UCSD-AML1 (cell line): Measurements from ENCODE around the gene SHROOM1.
"Not testable (repeated sequence)": the region's sequence is repeated elsewhere in the genome, so short reads cannot be mapped to it uniquely, and the experiment has no call there.

Experiments used
- DNase-seq: peaks from one replicate; lab custom pipeline; 2025; ENCODE audit not compliant: unreplicated experiment; lab: John Stamatoyannopoulos, UW

The SHROOM1 gene

DNA sequence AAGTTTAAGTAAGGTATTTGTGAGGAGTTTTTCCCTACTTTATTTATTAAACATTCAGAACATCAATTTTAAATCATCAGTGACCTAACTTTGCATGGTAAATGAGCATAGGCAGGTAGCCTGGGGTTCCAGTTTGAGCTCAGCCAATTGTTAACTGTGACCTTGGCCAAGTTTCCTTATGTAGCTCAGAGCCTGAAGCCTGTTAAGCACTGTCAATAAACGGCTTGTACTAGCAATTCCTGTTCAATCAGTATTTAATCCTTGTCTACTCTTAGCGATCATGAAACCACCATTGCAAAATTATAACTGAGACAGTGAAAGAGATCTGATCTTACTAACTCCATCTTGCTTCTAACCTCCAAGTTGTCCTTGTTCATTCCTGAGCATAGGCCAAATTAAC is 22.0 kb downstream of the SHROOM1 start:
- no peak for DNase-seq

DNA sequence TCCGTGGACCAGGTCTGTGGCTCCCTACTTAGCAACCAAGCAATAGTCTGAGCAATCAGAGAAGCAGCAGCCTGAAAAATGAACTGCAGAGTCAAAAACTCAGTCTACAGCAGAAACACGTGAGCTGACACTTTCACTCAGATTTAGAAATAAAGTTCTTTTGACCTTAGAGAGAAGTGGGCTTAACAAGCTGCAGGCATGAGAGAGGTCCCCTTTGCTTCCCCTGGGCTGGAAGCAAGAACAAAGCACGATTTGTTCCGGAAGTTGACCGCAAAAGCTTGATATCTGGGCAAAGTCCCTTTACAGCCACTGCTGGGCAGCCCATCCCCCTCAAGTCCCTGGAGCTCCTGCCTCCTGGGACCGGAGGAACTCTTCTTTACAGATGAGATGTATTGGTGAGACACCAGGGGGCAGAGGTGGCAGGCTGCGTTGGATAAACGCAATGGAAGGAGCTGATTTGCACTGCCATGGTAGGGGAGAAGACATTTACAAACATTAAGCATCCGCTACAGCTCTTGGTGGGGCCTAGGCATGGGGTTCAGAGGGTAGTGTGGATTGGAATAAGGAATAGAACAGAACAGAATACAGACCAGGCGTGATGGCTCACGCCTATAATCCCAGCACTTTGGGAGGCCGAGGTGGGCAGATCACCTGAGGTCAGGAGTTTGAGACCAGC is 23.1 kb downstream of the SHROOM1 start:
- no peak for DNase-seq

DNA sequence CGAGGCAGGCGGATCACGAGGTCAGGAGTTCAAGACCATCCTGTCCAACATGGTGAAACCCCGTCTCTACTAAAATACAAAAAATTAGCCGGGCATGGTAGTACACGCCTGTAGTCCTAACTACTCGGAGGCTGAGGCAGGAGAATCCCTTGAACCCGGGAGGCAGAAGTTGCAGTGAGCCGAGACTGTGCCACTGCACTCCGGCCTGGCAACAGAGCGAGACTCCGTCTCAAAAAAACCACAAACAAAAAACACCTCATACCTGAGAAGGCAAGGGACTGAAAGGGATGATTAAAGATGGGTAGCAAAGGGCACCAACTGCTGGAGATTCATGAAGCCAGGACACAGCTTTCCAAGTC is 23.7 kb downstream of the SHROOM1 start:
- not testable (repeated sequence) for DNase-seq

- DNase-seq = not testable (repeated sequence)
These were observed 24.6 kb downstream of the SHROOM1 start for GRCh38 chr5:132805872-132806271.

- not testable (repeated sequence) for DNase-seq
These were observed 26.2 kb downstream of the SHROOM1 start for GRCh38 chr5:132804219-132804618.

- DNase-seq = not testable (repeated sequence)
These were observed 27.8 kb downstream of the SHROOM1 start for GRCh38 chr5:132802685-132803066.

GRCh38 chr5:132802044-132802684 is 28.3 kb downstream of the SHROOM1 start:
- no peak for DNase-seq

DNA sequence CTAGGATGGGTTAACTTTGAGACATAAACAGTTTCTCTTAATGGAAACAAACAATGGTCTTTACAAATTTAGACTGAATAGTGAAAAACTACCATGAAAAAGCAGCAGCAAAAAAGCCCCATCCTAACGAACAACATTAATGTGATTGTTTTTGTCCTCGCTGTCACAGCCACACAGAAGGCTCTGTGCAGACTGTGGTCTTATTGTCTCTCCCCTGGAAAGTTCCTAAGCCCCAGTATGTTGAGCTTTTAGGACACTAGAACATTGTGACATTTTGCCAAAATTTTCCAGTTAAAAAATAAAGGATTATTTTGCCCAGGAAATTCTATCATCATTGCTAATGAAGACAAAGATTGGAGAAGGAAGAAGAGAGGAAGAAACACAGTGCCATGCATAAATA is 29.9 kb downstream of the SHROOM1 start:
- no peak for DNase-seq

DNA sequence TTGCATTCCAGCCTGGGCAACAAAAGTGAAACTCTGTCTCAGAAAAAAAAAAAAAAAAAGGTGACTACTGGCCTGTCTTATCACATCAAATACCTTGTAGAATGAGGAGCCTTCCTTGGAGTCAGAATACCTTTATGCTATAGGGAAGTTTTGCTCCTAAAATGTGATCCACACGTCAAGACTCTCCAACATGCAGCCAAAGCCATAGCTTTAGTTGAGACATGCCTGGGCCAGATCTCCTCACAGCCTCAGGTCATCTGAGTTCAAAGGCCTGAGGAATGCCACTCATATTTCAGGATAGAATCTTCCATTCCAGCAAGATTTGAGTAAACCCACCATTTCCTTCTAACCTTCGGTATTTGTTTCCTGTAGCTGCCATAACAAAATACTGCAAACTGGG is 31.1 kb downstream of the SHROOM1 start:
- no peak for DNase-seq

- no peak for DNase-seq
These were observed 32.8 kb downstream of the SHROOM1 start for GRCh38 chr5:132797651-132798050.

DNA sequence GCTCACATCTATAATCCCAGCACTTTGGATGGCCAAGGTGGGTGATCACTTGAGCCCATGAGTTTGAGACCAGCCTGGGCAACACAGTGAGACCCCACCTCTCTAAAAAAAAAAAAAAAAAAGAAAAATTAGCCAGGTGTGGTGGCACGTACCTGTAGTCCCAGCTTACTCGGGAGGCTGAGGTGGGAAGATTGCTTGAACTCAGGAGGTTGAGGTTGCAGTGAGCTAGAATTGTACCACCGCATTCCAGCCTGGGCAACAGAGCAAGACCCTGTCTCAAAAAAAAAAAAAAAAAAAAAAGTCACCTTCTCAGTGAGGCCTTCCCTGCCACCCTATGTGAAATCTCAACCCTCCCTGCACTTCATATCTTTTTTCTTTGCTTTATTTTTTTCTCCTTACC is 39.4 kb downstream of the SHROOM1 start:
- DNase-seq = no peak

GRCh38 chr5:132790201-132790865 is 40.1 kb downstream of the SHROOM1 start:
- DNase-seq = no peak

DNA sequence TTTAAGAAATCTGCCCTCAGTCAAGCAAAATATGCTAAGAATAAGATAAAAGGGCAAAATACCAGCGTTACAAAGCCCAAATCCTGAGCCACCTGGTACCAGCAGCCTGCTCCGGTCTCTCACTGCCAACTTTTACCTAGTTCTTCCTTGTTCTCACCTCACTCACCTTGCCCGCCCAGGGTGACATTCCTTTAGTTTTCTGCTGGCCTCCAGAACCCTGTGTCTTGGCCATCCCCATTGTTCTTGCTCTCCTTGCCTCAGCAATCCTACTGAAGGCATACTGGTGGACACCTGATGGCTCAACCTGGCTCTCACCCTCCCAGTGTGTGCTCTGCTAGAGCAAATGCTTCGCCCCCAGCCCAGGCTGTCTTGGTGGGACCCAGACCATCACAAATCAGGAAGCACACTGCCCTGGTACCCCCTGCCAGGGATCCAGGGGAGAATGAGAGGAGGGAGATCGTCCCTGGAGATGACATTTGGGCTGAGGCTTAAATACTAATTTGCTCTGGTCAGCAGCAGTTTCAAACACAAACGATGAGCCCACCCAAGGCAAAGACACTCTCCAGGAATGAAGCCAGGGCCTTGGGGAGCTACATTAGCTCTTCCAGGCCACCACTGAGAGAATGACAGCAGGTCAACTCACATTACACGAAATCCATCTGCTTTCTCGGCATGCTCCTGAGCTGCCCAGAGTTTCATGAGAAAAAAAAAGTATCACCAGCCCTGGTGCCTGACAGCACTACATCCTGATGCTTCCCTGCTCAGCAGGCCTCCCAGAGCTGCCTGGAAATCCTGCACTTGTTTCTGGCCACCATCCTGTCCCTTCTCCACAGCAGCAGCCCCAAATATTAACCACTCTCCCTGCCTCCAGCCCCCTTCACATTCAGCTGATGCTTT is 41.2 kb downstream of the SHROOM1 start:
- DNase-seq = no peak

GRCh38 chr5:132788508-132788907 is 41.9 kb downstream of the SHROOM1 start:
- no peak for DNase-seq

DNA sequence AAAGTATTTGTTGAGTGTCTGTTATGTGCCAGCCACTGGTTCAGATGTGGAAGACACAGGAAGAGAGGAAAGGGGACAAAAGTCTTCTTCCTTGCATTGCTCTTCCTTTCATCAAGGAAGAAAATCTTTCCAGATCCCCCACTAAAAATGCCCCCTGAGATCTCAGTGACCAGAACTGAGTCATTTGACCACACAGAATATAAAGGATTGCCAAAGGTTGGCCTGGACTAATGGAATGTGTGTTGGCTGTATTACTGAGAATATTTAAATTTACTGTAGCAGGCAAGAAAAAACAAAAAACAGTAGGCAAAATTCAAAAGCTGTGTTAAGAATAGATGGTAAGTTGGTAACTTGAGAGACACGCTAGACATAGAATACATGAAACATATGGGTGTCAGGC is 43.4 kb downstream of the SHROOM1 start:
- no peak for DNase-seq

DNA sequence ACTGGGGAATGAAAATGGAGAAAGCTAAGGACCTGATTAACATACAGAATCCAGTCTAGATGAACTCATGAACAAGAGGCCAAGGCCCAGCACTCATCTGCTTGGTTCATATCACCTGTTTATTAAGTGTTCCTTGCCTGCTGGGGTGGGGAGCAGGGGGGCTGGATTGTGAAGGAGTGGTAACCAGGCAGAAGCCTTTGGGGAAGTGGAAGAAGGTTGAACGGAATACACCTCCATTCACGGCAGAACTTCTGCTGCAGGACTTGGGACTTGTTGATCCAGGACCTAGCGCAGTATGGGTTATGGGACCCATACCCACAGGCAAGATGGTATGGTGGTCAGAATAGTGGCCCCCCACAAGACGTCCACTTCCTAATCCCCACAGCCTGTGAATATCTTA is 44.6 kb downstream of the SHROOM1 start:
- no peak for DNase-seq

- no peak for DNase-seq
These were observed 45.1 kb downstream of the SHROOM1 start for GRCh38 chr5:132785365-132785764.

DNA sequence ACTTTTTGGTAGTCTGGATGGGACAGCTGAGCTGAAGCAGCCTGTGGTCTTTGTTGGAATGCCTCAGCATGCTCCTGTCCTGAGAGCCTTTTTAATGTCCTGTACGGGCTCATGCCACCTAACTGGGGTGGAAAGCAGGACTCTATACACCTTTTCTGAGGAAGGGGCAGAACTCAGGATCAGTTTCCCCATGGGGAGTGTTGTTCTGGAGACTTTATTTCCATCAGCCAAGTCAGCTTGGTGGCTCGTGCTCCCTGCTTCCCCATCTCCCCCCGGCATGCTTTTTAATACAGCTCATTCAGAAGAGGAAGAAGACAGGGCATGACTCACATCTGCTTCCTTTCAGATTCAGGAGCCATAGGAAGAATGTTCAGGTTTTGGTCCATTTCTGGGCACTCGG is 48.3 kb downstream of the SHROOM1 start:
- DNase-seq = peak; percentile 21

- no peak for DNase-seq
These were observed 49.4 kb downstream of the SHROOM1 start for GRCh38 chr5:132781029-132781428.

- no peak for DNase-seq
These were observed 49.9 kb downstream of the SHROOM1 start for GRCh38 chr5:132780577-132780976.

GRCh38 chr5:132779961-132780360 is 50.5 kb downstream of the SHROOM1 start:
- no peak for DNase-seq
